Cardiac fibroblast (primary cell): ENCODE measurements around the gene CHST15.

Source experiments
- DNase-seq, 2 donors: peaks; one replicate each; pipeline versions ENCODE4 v3.0.0 to v3.0.0-alpha.2; 2010; ENCODE audit warnings: low read depth in 2 of 2
- H3K4me3 ChIP-seq, 2 donors: replicated peaks in 1 of 2; 1 replicate in 1 of 2; 2 replicates in 1 of 2; pipeline ENCODE4 v1.5.1; 2011; ENCODE audit warnings: low read depth in 2 of 2, low read length in 2 of 2, mild to moderate bottlenecking in 2 of 2, moderate library complexity in 1 of 2
- CTCF ChIP-seq: IDR thresholded peaks from one replicate; pipeline ENCODE4 v1.5.1; 2011; ENCODE audit warnings: low read depth, mild to moderate bottlenecking, low read length, inconsistent platforms

CHST15 gene

GRCh38 chr10:124018886-124019525, 74.4 kb downstream of the CHST15 start:
- TF ChIP-seq CTCF = no peak
- no peak for DNase-seq
- H3K4me3 ChIP-seq = no peak overlapping the region

- DNase-seq = no peak
- TF ChIP-seq CTCF = no peak
- no peak overlapping the region for H3K4me3 ChIP-seq
These were observed 75.7 kb downstream of the CHST15 start for GRCh38 chr10:124017729-124018128.

DNA sequence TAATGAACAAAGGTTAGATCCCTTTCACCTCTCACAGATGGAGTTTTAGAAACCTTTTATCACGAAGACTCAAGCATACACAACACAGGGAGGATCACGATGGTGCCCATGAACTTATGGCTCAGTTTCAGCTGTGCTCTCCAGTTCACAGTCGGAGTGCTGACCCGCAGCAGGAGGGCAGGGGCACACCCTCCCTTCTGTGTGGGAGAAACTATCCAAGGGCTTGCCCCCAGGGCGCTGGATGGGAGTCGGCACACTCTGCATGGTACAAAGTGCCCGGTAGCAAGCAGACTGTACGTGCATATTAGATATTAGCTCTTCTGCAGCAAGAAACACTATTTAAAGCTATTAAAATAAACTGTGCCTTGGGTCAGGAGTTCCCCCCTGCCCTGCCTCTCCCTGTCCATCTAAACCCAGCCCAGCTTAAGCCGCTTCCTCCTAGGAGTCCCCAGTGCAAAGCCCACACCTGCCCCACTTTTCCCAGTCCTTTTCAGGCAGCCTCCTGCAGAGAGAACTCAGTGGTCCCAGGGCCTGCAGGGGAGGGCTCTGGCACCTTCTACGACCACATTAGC, 76.5 kb downstream of the CHST15 start:
- TF ChIP-seq CTCF = no peak
- no peak overlapping the region for H3K4me3 ChIP-seq
- no peak for DNase-seq

DNA sequence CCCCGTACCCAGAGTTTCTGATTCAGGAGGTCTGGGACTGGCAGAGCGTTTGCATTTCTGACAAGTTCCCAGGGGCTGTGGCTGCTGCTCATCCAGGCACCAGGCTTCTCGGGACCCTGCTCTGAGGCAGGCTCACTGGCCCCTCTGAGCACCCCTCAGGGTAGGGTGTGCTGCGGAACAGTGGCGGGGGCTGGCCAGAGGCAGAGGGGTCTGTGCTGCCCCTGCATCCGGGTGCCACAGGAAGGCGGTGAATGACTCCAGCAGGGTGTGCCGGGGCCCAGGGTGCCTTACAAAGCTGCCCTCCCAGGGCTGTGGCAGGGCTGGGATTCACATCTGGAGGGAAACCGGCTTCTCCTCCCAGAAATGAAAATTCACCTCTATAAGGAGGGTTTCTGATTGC, 77.4 kb downstream of the CHST15 start:
- H3K4me3 ChIP-seq = no peak overlapping the region
- TF ChIP-seq CTCF = no peak
- no peak for DNase-seq

- no peak overlapping the region for H3K4me3 ChIP-seq
- no peak for DNase-seq
- TF ChIP-seq CTCF = no peak
These were observed 78.8 kb downstream of the CHST15 start for GRCh38 chr10:124014416-124015154.

GRCh38 chr10:124013916-124014315, 79.5 kb downstream of the CHST15 start:
- DNase-seq = no peak
- H3K4me3 ChIP-seq = no peak overlapping the region
- no peak for TF ChIP-seq CTCF
